ENCODE measurements around the gene WNT6. TPM values are rescaled to one million over a fixed set of nuclear protein-coding genes. Genes with fewer than 3 reads are reported as not detected.

WNT6 gene
- total and polyA plus RNA-seq, 10 of the 15 experiments (the other 5 are each of a cell fraction or from before 2014, with no cell fraction given): 0.11 to 0.44 (median 0.22) TPM; not detected in 5

DNA sequence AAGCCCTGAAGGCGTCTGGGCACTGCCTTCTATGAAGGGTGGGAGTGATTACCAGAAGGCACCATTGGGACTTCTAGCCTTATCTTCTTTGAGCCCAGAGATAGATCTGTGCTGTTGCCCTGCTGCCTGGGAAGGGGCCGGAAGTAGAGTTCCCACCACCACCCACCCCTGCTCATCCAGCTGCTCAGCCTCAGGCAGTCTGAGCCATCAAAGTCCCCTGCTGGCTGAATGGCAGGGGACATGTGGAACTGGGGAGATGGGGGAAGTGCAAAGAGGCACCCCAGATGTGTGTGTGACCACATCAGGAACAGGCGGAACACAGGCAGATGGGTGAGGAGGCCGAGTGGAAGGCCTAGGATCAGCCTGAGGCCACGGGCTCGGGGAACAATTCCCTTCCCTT is 17.7 kb downstream of the WNT6 start:
- H2AFZ ChIP-seq (ENCODE audit: control insufficient read depth, low read depth, low read length): no peak overlapping the region
- peaks cover 37% of the 10 kb centered on the region for H3K4me1 ChIP-seq (ENCODE audit: control insufficient read depth, insufficient read depth, low read length)
- no peaks in the 10 kb centered on the region; a peak in 1 of 4 replicates for H3K36me3 ChIP-seq (ENCODE audit: control insufficient read depth in 2 of 2, insufficient read depth in 2 of 2, low read length in 1 of 2)
- SMC1A ChIA-PET (ENCODE audit: uncharacterized antibody, unreplicated experiment): interaction anchor here (0.6 to 15.8 kb wide), 16 partner anchors 9 to 609 kb away, joined by 3 to 780 read pairs (median 5); partner anchors contain the start of genes BCS1L, CDK5R2 and ZNF142
- H3K4me3 ChIP-seq: no peak overlapping the region
- intact Hi-C loops (cut with micrococcal nuclease; ENCODE audit: unreplicated experiment) (loop anchor here (2.0 kb wide), 1 partner anchor 103 kb away; no protein-coding TSS in a partner anchor), in situ Hi-C loops (cut with MboI) (no loop called here)
- H3K4me2 ChIP-seq (ENCODE audit: control insufficient read depth, insufficient read depth): no peak overlapping the region
- POLR2A ChIA-PET: interaction anchor here (1.5 to 10.6 kb wide), 3 partner anchors 9 to 33 kb away, joined by 3 to 360 read pairs (median 31); no protein-coding TSS in a partner anchor
- H4K20me1 ChIP-seq (ENCODE audit: control insufficient read depth, insufficient read depth): no peaks in the 10 kb centered on the region
- DNase-seq (ENCODE audit: low read depth, low spot score) (no peak), FAIRE-seq (no peak), ATAC-seq (no peak)
- CTCF ChIA-PET: interaction anchor here (0.9 to 21.9 kb wide), 25 partner anchors 8 to 483 kb away, joined by 3 to 1364 read pairs (median 9); partner anchors contain the start of genes BCS1L, CDK5R2 and ZNF142
- no peaks in the 10 kb centered on the region for H3K9me3 ChIP-seq (replicated peaks; ENCODE audit: control insufficient read depth, insufficient read depth, low read length)
- peaks cover 25% of the 10 kb centered on the region for H3K79me2 ChIP-seq (ENCODE audit: control insufficient read depth, insufficient read depth, low read length)
- 35% methylated on average over 6 of the region's 6 CpGs for WGBS (ENCODE audit: insufficient coverage, insufficient replicate concordance, low lambda C conversion rate, missing lambda C conversion rate)
- RAD21 ChIA-PET (ENCODE audit: unreplicated experiment): interaction anchor here (0.6 to 16.0 kb wide), 15 partner anchors 9 to 227 kb away, joined by 3 to 871 read pairs (median 10); no protein-coding TSS in a partner anchor
- peaks cover 6 to 17% of the 10 kb centered on the region in 2 experiments; a peak in 3 of 4 replicates for H3K27me3 ChIP-seq (replicated peaks in 1 of 2; ENCODE audit: control insufficient read depth in 2 of 2, insufficient read depth in 2 of 2, low read length in 1 of 2)
- H3K9ac ChIP-seq (ENCODE audit: control insufficient read depth, insufficient read depth, low read length): no peak overlapping the region
- H3K27ac ChIP-seq (ENCODE audit: control insufficient read depth, insufficient read depth): 0 out of 2 replicates have a peak overlapping the region, but pooled peaks have one; percentile 10
- 0 out of 2 replicates have a peak, but pooled peaks have one; percentile 1 for TF ChIP-seq SPI1 (IDR thresholded peaks at IDR 0.05; ENCODE audit: borderline replicate concordance, insufficient read depth, low read depth, low read length)
- TF ChIP-seq, protein P1, sequence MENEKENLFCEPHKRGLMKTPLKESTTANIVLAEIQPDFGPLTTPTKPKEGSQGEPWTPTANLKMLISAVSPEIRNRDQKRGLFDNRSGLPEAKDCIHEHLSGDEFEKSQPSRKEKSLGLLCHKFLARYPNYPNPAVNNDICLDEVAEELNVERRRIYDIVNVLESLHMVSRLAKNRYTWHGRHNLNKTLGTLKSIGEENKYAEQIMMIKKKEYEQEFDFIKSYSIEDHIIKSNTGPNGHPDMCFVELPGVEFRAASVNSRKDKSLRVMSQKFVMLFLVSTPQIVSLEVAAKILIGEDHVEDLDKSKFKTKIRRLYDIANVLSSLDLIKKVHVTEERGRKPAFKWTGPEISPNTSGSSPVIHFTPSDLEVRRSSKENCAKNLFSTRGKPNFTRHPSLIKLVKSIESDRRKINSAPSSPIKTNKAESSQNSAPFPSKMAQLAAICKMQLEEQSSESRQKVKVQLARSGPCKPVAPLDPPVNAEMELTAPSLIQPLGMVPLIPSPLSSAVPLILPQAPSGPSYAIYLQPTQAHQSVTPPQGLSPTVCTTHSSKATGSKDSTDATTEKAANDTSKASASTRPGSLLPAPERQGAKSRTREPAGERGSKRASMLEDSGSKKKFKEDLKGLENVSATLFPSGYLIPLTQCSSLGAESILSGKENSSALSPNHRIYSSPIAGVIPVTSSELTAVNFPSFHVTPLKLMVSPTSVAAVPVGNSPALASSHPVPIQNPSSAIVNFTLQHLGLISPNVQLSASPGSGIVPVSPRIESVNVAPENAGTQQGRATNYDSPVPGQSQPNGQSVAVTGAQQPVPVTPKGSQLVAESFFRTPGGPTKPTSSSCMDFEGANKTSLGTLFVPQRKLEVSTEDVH (IDR thresholded peaks at IDR 0.05; ENCODE audit: low read depth, partially characterized antibody): no peak
- peak in 2 of 3 experiments; percentile 13 to 15; a peak in 2 of 6 replicates for TF ChIP-seq CTCF (IDR thresholded peaks at IDR 0.05 in 2 of 3, conservative IDR thresholded peaks at IDR 0.05 in 1 of 3; ENCODE audit: control insufficient read depth in 2 of 3, extremely low read depth in 1 of 3, insufficient read depth in 1 of 3, low read depth in 3 of 3, low read length in 3 of 3)
- no peak for TF ChIP-seq SMC3 (IDR thresholded peaks at IDR 0.05; ENCODE audit: borderline replicate concordance, low read length)
- TF ChIP-seq ASH2L (IDR thresholded peaks at IDR 0.05; ENCODE audit: borderline replicate concordance, low read depth): no peak
- no TSS peak for BruUV-seq (replicated peaks)
